NT2/D1 (cell line): ENCODE measurements around the gene BNC2.

Experiments
- DNase-seq: peaks from one replicate; pipeline ENCODE4 v3.0.0-alpha.2; 2011; ENCODE audit warnings: low read depth, low spot score
- H3K27me3 ChIP-seq: 2 replicates; pipeline ENCODE4 v1.6.0; 2011; ENCODE audit warnings: mild to moderate bottlenecking; ENCODE audit not compliant: insufficient read length, insufficient read depth
- H3K36me3 ChIP-seq: 2 replicates; pipeline ENCODE4 v1.6.1; 2011; ENCODE audit warnings: mild to moderate bottlenecking, low read length, mixed read lengths; ENCODE audit not compliant: insufficient read depth, insufficient read length
- H3K4me1 ChIP-seq: 2 replicates; pipeline ENCODE4 v1.5.1; 2011; ENCODE audit not compliant: insufficient read depth, insufficient read length
- H3K4me3 ChIP-seq: 2 replicates; pipeline ENCODE4 v1.5.1; 2011; ENCODE audit warnings: low read depth; ENCODE audit not compliant: insufficient read length
- H3K9ac ChIP-seq: 2 replicates; pipeline ENCODE4 v1.6.0; 2011; ENCODE audit warnings: low read depth; ENCODE audit not compliant: insufficient read length
- H3K9me3 ChIP-seq: 2 replicates; pipeline ENCODE4 v1.5.1; 2011; ENCODE audit warnings: mild to moderate bottlenecking, low read length; ENCODE audit not compliant: insufficient read depth
- SUZ12 ChIP-seq: IDR thresholded peaks from 2 replicates; pipeline ENCODE4 v1.6.1; 2011; ENCODE audit not compliant: insufficient read length, insufficient read depth; ENCODE audit errors: extremely low read depth
- YY1 ChIP-seq: IDR thresholded peaks from 2 replicates; pipeline ENCODE4 v1.6.1; 2011; ENCODE audit not compliant: insufficient read length, insufficient read depth
- ZNF274 ChIP-seq: IDR thresholded peaks from 2 replicates; pipeline ENCODE4 v1.6.1; 2011; ENCODE audit warnings: mild to moderate bottlenecking, low read depth, low read length

The BNC2 gene

DNA sequence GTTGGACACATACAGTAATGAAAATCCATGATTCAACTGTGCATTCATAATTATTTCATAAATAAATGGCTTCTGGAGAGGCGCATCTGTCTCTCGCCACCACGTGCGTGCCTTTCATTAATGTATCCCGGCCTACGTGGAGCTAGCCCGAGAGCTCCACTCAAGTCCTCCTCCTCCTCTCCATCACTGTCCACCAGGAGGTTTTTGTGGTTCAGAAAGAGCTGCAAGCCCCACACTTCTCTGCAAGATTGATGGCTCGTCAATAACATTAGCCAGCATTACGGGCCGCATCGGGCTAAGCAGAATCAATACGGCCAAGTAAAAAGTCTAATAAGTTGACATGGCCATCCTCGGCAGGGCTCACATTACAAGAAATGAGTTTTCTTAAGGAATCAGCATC is 499.8 kb downstream of the BNC2 start:
- no peaks in the 10 kb centered on the region for H3K9me3 ChIP-seq
- H3K36me3 ChIP-seq: no peaks in the 10 kb centered on the region
- TF ChIP-seq YY1 (no peak), SUZ12 (no peak), ZNF274 (no peak)
- no peak overlapping the region for H3K4me3 ChIP-seq
- H3K4me1 ChIP-seq: peaks cover 3% of the 10 kb centered on the region
- no peak overlapping the region for H3K9ac ChIP-seq
- no peaks in the 10 kb centered on the region for H3K27me3 ChIP-seq
- no peak for DNase-seq

DNA sequence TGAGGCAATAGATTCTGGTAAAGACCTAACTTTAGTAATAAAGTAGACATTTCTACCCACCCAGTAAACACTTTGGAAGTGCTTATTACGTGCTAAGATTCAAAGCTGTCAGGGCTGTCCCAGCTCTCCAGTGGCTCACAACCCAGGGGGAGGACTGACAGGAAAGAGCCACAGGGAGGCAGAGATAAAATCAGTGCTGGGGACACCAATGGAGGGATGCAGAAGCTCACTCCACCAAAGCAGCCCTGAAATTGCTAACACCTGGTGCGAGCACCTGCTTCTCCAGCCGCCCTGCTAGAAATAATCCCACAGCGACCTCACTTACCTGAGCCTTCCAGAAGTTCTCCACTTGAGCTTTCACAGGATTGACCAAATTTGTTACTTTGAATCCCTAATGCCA is 501.0 kb downstream of the BNC2 start:
- TF ChIP-seq ZNF274 (no peak), YY1 (no peak), SUZ12 (no peak)
- no peak for DNase-seq
- no peak overlapping the region for H3K9ac ChIP-seq
- H3K27me3 ChIP-seq: no peaks in the 10 kb centered on the region
- H3K9me3 ChIP-seq: no peaks in the 10 kb centered on the region
- no peaks in the 10 kb centered on the region for H3K36me3 ChIP-seq
- H3K4me1 ChIP-seq: peaks cover 3% of the 10 kb centered on the region
- no peak overlapping the region for H3K4me3 ChIP-seq

DNA sequence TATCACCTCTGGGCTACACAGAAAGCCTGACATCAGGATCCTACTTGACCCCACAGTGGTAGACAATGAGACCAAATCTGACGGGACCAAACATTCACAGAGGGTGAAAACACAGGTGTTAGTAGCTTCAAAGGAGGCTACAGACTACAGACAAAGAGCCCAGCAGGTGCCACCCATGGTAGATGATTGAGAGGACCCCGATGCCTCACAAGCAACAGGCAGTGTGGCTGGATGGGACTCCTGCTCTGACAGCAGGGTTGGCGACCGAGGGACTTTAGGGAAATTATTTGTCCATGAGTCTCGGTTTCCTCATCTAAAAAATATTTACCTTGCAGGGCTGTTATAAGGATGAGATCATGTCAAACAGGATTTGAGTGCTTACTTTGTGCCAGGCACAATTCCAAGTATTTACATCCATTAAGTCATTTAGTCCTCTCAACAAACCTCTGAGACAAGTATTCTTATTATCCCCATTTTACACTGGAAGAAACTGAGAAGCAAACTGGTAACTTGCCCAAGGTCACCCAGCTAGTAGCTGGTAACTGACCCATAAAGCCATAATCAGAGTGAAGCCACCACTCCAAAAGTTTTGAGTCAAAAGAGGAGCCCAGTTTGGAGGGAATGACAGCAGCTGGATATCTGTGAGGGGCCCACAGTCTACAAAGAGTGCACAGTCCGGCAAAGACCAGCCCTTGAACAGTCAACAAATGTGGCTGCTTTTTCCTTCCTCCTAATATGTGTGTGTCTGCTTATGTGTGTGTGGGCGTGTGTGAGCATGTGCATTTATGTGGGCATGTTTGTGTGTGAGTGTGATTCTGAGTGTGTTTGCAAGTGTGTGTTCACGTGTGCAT is 502.0 kb downstream of the BNC2 start:
- no peaks in the 10 kb centered on the region for H3K27me3 ChIP-seq
- no peak overlapping the region for H3K9ac ChIP-seq
- H3K36me3 ChIP-seq: no peaks in the 10 kb centered on the region
- DNase-seq: no peak
- H3K9me3 ChIP-seq: no peaks in the 10 kb centered on the region
- TF ChIP-seq YY1 (no peak), SUZ12 (no peak), ZNF274 (no peak)
- H3K4me1 ChIP-seq: peaks cover 3% of the 10 kb centered on the region
- H3K4me3 ChIP-seq: no peak overlapping the region

DNA sequence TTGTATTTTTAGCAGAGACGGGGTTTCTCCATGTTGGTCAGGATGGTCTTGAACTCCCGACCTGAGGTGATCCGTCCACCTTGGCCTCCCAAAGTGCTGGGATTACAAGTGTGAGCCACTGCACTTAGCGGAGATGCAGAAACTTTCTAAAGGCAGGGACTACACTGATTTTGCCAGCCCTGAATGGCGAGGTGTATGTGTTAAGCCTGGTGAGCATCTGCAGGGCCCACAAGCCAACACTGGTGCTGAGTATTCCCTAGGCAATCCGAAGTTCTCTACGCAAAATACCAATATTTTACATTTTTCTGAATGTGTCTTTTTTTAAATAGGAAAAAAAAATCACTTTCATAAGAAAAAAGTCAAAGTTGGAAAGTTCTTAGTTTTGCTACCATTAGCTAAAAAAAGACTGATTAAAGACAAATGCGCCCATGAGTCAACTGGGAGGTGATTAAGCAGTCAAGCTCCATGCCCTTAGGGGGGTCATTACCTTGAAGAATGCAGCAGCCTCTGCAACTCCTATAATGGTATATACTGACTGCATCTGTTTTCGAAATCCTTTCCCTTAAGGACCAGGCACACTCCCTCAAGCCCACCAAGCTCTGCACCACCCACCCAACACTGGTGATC is 502.8 kb downstream of the BNC2 start:
- Histone ChIP-seq H3K36me3 (no peaks in the 10 kb centered on the region), H3K4me1 (peaks cover 3% of the 10 kb centered on the region), H3K4me3 (no peak overlapping the region), H3K27me3 (no peaks in the 10 kb centered on the region), H3K9ac (no peak overlapping the region), H3K9me3 (no peaks in the 10 kb centered on the region)
- no peak for DNase-seq
- no peak for TF ChIP-seq ZNF274
- TF ChIP-seq YY1: no peak
- no peak for TF ChIP-seq SUZ12

DNA sequence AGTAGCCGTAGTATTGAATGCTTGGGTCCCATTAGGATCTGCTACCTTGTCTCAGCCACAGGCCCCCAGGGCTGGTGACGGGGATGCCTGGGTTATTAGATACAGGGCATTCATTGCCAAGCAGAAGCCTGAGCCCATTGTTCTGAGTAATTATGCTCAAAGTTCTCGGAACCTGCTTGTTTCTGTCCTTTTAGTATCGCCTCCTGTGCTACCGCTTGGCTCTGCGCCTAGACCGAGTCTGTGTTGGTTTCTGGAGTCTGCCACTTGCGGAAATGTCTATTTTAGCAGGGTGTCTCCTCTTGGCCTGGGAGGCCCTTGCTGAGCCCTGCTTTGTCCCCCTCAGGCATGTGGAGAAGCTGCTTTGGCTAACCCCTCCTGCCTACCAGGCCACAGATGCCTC is 506.1 kb downstream of the BNC2 start:
- Histone ChIP-seq H3K36me3 (no peaks in the 10 kb centered on the region), H3K4me3 (no peak overlapping the region), H3K9me3 (peaks cover 6% of the 10 kb centered on the region; the same call in 1 of the 2 replicates), H3K9ac (no peak overlapping the region), H3K4me1 (peaks cover 3% of the 10 kb centered on the region), H3K27me3 (no peaks in the 10 kb centered on the region)
- no peak for TF ChIP-seq SUZ12
- DNase-seq: no peak

DNA sequence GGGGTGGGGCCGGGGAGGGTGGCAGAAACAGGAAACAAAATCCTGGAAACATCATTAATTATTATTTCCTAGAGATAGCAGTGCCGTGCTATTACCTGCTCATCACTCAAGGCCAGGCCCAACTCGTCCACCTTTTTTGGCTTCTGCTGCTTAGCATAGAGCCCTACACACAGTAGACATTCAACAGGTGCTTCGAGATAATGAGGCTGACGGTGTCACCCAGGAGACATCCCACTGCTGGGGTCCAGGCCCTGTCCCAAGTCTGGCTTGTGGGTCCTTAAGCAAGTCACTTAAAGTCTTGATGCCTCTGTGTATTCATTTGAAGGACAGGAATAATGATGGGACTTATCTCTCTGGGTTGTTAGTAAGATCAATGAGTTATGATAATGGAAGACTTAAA is 506.6 kb downstream of the BNC2 start:
- Histone ChIP-seq H3K27me3 (no peaks in the 10 kb centered on the region), H3K4me1 (peaks cover 3% of the 10 kb centered on the region), H3K9ac (no peak overlapping the region), H3K9me3 (peaks cover 10% of the 10 kb centered on the region; the same call in 1 of the 2 replicates), H3K4me3 (no peak overlapping the region), H3K36me3 (no peaks in the 10 kb centered on the region)
- TF ChIP-seq ZNF274 (no peak), SUZ12 (no peak), YY1 (no peak)
- no peak for DNase-seq

DNA sequence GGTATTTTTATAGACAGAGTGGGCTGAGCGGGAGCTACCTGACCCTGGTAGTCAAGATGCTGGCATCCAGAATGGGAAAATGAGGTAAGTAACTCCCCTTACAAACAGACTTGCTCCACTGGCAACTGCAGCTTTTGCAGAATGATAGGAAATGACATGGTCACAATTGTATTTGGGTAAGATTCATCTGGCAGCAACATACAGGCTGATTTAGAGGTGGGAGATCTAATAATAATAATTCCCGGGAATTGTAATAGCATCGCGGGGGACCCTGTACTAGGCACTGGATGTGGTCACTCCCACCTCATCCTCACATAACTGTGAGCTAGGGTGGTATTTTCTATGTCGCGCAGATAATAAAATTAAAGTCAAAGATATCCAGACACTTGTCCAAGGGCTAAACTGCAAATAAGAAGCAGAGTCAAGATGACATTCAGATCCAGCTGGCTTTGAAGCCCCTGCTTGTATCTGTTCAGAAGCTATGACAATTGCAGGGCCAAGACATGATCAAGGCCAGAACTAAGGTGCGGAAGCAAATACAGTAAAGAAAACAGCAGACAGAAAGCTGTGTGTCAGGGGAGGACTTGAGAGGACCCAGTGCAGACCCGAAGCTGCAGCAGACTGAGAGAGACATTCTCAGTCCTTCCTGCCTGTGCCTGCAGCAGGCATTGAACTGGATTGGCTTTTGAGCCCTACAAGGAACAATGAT is 507.2 kb downstream of the BNC2 start:
- no peak overlapping the region for H3K9ac ChIP-seq
- peaks cover 14% of the 10 kb centered on the region; the same call in 1 of the 2 replicates for H3K9me3 ChIP-seq
- H3K36me3 ChIP-seq: no peaks in the 10 kb centered on the region
- TF ChIP-seq ZNF274: no peak
- no peak for TF ChIP-seq YY1
- TF ChIP-seq SUZ12: no peak
- H3K27me3 ChIP-seq: no peaks in the 10 kb centered on the region
- H3K4me1 ChIP-seq: peaks cover under 1% of the 10 kb centered on the region
- no peak for DNase-seq
- no peak overlapping the region for H3K4me3 ChIP-seq
